SK-N-SH (cell line): ENCODE results near the gene ST6GALNAC3. TPM values are rescaled to one million over a fixed set of nuclear protein-coding genes. Genes with fewer than 3 reads are reported as not detected.

Experiments used
- CTCF ChIA-PET: fragments of 300-600, 350-600 bp; formaldehyde crosslinking; extraction: SDS; loops from one replicate; lab custom pipeline; 2021; lab: Yijun Ruan, JAX
- POLR2A ChIA-PET: fragments of 350-600 bp; sonication (Branson Sonifier 250); formaldehyde crosslinking; extraction: SDS; loops from one replicate; lab custom pipeline; 2020; ENCODE audit warnings: antibody characterized with exemption, inconsistent platforms; lab: Yijun Ruan, JAX
- DNase-seq: peaks from one replicate; pipeline ENCODE4 v3.0.0; 2012
- H2AFZ ChIP-seq: fragments of 200-600 bp; sonication (generic); 2 replicates; pipeline ENCODE4 v1.8.1; 2016; ENCODE audit warnings: antibody characterized with exemption, mild to moderate bottlenecking, low read depth
- H3F3A ChIP-seq: fragments of 200-600 bp; sonication (generic); replicated peaks from 2 replicates; pipeline ENCODE3; 2016; ENCODE audit warnings: antibody characterized with exemption, mild to moderate bottlenecking; ENCODE audit not compliant: insufficient read depth
- H3K27ac ChIP-seq, 2 experiments: fragments of 200-500 bp in 1 of 2; fragments of 200-600 bp in 1 of 2; sonication (Bioruptor generic) in 1 of 2; sonication (generic), shearing (Covaris generic) in 1 of 2; 2 replicates each; pipeline versions ENCODE4 v1.5.1 to v1.6.1; 2014 to 2016; ENCODE audit warnings: low read depth in 2 of 2, inconsistent platforms in 1 of 2, low read length in 1 of 2, mild to moderate bottlenecking in 1 of 2, mixed read lengths in 1 of 2
- H3K27me3 ChIP-seq: fragments of 200-600 bp; sonication (generic), shearing (Covaris generic); 2 replicates; pipeline ENCODE4 v1.6.1; 2016; ENCODE audit warnings: mixed run types; ENCODE audit not compliant: insufficient read depth
- H3K36me3 ChIP-seq, 2 experiments: fragments of 200-500 bp in 1 of 2; fragments of 200-600 bp in 1 of 2; sonication (Bioruptor generic) in 1 of 2; sonication (generic) in 1 of 2; replicated peaks in 1 of 2; 2 replicates each; pipeline versions ENCODE3 to v1.5.1; 2014 to 2016; ENCODE audit warnings: low read length in 1 of 2, mild to moderate bottlenecking in 1 of 2; ENCODE audit not compliant: insufficient read depth in 2 of 2, control insufficient read depth in 1 of 2
- H3K4me1 ChIP-seq, 2 experiments: fragments of 200-500 bp in 1 of 2; fragments of 200-600 bp in 1 of 2; sonication (Bioruptor generic) in 1 of 2; sonication (generic), shearing (Covaris generic) in 1 of 2; 2 replicates each; pipeline versions ENCODE4 v1.5.1 to v1.6.1; 2014 to 2016; ENCODE audit warnings: low read depth in 1 of 2, low read length in 1 of 2, mixed run types in 1 of 2; ENCODE audit not compliant: insufficient read depth in 2 of 2, control insufficient read depth in 1 of 2
- H3K4me2 ChIP-seq: fragments of 200-600 bp; sonication (generic), shearing (Covaris generic); 2 replicates; pipeline ENCODE4 v1.6.1; 2017; ENCODE audit warnings: mixed run types
- H3K4me3 ChIP-seq, 2 experiments: fragments of 200-500 bp in 1 of 2; fragments of 200-600 bp in 1 of 2; sonication (Bioruptor generic) in 1 of 2; sonication (generic), shearing (Covaris generic) in 1 of 2; 2 replicates each; pipeline versions ENCODE4 v1.5.1 to v1.8.1; 2014 to 2016; ENCODE audit warnings: low read depth in 2 of 2, inconsistent platforms in 1 of 2, low read length in 1 of 2, mild to moderate bottlenecking in 1 of 2, mixed read lengths in 1 of 2, moderate library complexity in 1 of 2
- H3K79me2 ChIP-seq: fragments of 200-600 bp; sonication (generic); 2 replicates; pipeline ENCODE4 v1.8.1; 2017; ENCODE audit warnings: mild to moderate bottlenecking; ENCODE audit not compliant: insufficient read depth
- H3K9ac ChIP-seq: fragments of 200-600 bp; sonication (generic); 2 replicates; pipeline ENCODE4 v1.6.1; 2017; ENCODE audit warnings: mixed run types
- H3K9me2 ChIP-seq: fragments of 200-600 bp; sonication (generic); 2 replicates; pipeline ENCODE4 v1.6.1; 2017; ENCODE audit warnings: mixed run types
- H3K9me3 ChIP-seq: fragments of 200-600 bp; sonication (generic); 2 replicates; pipeline ENCODE4 v1.6.1; 2017; ENCODE audit warnings: mixed run types, mild to moderate bottlenecking, moderate library complexity
- H4K20me1 ChIP-seq: fragments of 200-600 bp; sonication (generic); 2 replicates; pipeline ENCODE4 v1.6.1; 2017; ENCODE audit warnings: mild to moderate bottlenecking, mixed run types; ENCODE audit not compliant: insufficient read depth
- CTCF ChIP-seq: fragments of 200-600 bp; sonication (generic); IDR thresholded peaks from 2 replicates; pipeline ENCODE4 v1.6.1; 2017; ENCODE audit warnings: antibody characterized with exemption, mild to moderate bottlenecking, moderate library complexity
- EP300 ChIP-seq, 2 experiments: IDR thresholded peaks; 2 replicates each; pipeline versions ENCODE4 v1.4.0 to v1.6.1; 2012; ENCODE audit warnings: borderline replicate concordance in 1 of 2, low read depth in 1 of 2, low read length in 1 of 2
- EZH2phosphoT487 ChIP-seq: fragments of 200-600 bp; sonication (generic); IDR thresholded peaks from 2 replicates; pipeline ENCODE4 v1.6.1; 2017; ENCODE audit warnings: low read depth, mixed run types, mild to moderate bottlenecking, antibody characterized with exemption, moderate library complexity, borderline replicate concordance
- FOSL2 ChIP-seq: IDR thresholded peaks from 2 replicates; pipeline ENCODE4 v1.4.0; 2012; ENCODE audit warnings: low read depth, mild to moderate bottlenecking, moderate library complexity, borderline replicate concordance
- FOXJ3 ChIP-seq: sonication (generic); formaldehyde crosslinking; IDR thresholded peaks from 2 replicates; pipeline ENCODE4 v1.5.1; 2020; ENCODE audit warnings: mild to moderate bottlenecking, missing genetic modification reagents
- GABPA ChIP-seq: IDR thresholded peaks from 2 replicates; pipeline ENCODE4 v1.4.0; 2012; ENCODE audit warnings: low read depth, mild to moderate bottlenecking
- GATA2 ChIP-seq: sonication (generic); formaldehyde crosslinking; IDR thresholded peaks from 2 replicates; pipeline ENCODE4 v1.5.0; 2020; ENCODE audit warnings: mild to moderate bottlenecking, missing genetic modification reagents
- IRF3 ChIP-seq: fragments of 150-350 bp; IDR thresholded peaks from 2 replicates; pipeline ENCODE4 v1.6.1; 2016; ENCODE audit warnings: mild to moderate bottlenecking, low read depth, low read length
- JUND ChIP-seq: IDR thresholded peaks from 2 replicates; pipeline ENCODE4 v1.4.0; 2012
- MEF2A ChIP-seq: IDR thresholded peaks from 2 replicates; pipeline ENCODE4 v1.4.0; 2012; ENCODE audit warnings: low read depth, borderline replicate concordance
- MXI1 ChIP-seq: IDR thresholded peaks from 2 replicates; pipeline ENCODE4 v1.6.1; 2012; ENCODE audit warnings: mild to moderate bottlenecking, low read depth, low read length, improper control_type of control experiment
- NFIC ChIP-seq: IDR thresholded peaks from 2 replicates; pipeline ENCODE4 v1.4.0; 2012; ENCODE audit warnings: borderline replicate concordance
- RFX5 ChIP-seq: IDR thresholded peaks from 2 replicates; pipeline ENCODE4 v1.6.1; 2012; ENCODE audit warnings: mild to moderate bottlenecking, improper control_type of control experiment, low read length
- SIN3A ChIP-seq: IDR thresholded peaks from 2 replicates; pipeline ENCODE4 v1.6.1; 2012; ENCODE audit warnings: low read depth, mild to moderate bottlenecking, low read length, moderate library complexity, borderline replicate concordance
- TAF1 ChIP-seq: IDR thresholded peaks from 2 replicates; pipeline ENCODE4 v1.6.1; 2012; ENCODE audit warnings: low read depth, mild to moderate bottlenecking, low read length, moderate library complexity, borderline replicate concordance
- TCF12 ChIP-seq: IDR thresholded peaks from 2 replicates; pipeline ENCODE4 v1.4.0; 2012
- USF1 ChIP-seq: IDR thresholded peaks from 2 replicates; pipeline ENCODE4 v1.4.0; 2012; ENCODE audit warnings: low read depth, borderline replicate concordance
- USF2 ChIP-seq: fragments of 150-350 bp; IDR thresholded peaks from 2 replicates; pipeline ENCODE4 v1.6.1; 2017; ENCODE audit warnings: antibody characterized with exemption, low read length, low read depth, borderline replicate concordance
- ZBTB33 ChIP-seq: IDR thresholded peaks from 2 replicates; pipeline ENCODE4 v1.4.0; 2012; ENCODE audit warnings: low read depth, borderline replicate concordance
- polyA plus RNA-seq, 3 experiments: library from polyadenylated mRNA; depleted of rRNA; stranded (reverse); fragments of >200 nt; gene quantifications; 2 replicates each; pipeline ENCODE4 v1.2.3, GENCODE V29; 2012

ST6GALNAC3 gene
- polyA plus RNA-seq, 1 of the 3 experiments (the other 2 are of a cell fraction) = 8.1 TPM

GRCh38 chr1:76210160-76210559 lies 135.6 kb downstream of the ST6GALNAC3 start:
- no peak overlapping the region for H3K27ac ChIP-seq
- H3K4me1 ChIP-seq = no peaks in the 10 kb centered on the region; a peak in 1 of 4 replicates
- no peak overlapping the region for H3K9ac ChIP-seq
- ChIA-PET CTCF (no interaction called here), POLR2A (no interaction called here)
- no peak overlapping the region for H3K4me2 ChIP-seq
- DNase-seq = no peak
- no peak overlapping the region for H3K4me3 ChIP-seq
- no peaks in the 10 kb centered on the region for H3F3A ChIP-seq
- H3K9me3 ChIP-seq = no peaks in the 10 kb centered on the region
- no peaks in the 10 kb centered on the region for H3K36me3 ChIP-seq
- no peak overlapping the region for H2AFZ ChIP-seq
- H3K27me3 ChIP-seq = no peaks in the 10 kb centered on the region
- H4K20me1 ChIP-seq = no peaks in the 10 kb centered on the region
- TF ChIP-seq EP300 (IDR thresholded peaks at IDR 0.05; ENCODE audit: borderline replicate concordance in 1 of 2, low read depth in 1 of 2, low read length in 1 of 2) (no peak), GABPA (no peak), EZH2phosphoT487 (no peak), MEF2A (no peak), USF2 (no peak), JUND (no peak), SIN3A (no peak), TAF1 (no peak), MXI1 (no peak), CTCF (no peak), FOSL2 (no peak), RFX5 (no peak), GATA2 (no peak), NFIC (no peak), USF1 (no peak), TCF12 (no peak), FOXJ3 (no peak), ZBTB33 (no peak), IRF3 (no peak)
- H3K79me2 ChIP-seq = no peaks in the 10 kb centered on the region
- no peaks in the 10 kb centered on the region for H3K9me2 ChIP-seq
